Measurements from ENCODE around the gene HSD17B7.

GRCh38 chr1:162861101-162861500 is 70.6 kb downstream of the HSD17B7 start, which contains the start of gene CCDC190:
- TF ChIP-seq CTCF (optimal IDR thresholded peaks at IDR 0.05 in 1 of 3, IDR thresholded peaks at IDR 0.05 in 1 of 3, conservative IDR thresholded peaks at IDR 0.05 in 1 of 3; ENCODE audit: extremely low read depth in 1 of 3, insufficient read depth in 2 of 3, low read length in 3 of 3), result no peak
- no peak for TF ChIP-seq EZH2 (IDR thresholded peaks at IDR 0.05; ENCODE audit: low read length)

Measured in keratinocyte (primary cell).